ENCODE measurements around the gene PREPL. TPM values are rescaled to one million over a fixed set of nuclear protein-coding genes. Genes with fewer than 3 reads are reported as not detected.

PREPL gene
- total RNA-seq, 4 donors from 2014 or later = 21.5 to 47.4 (median 28.2) TPM

DNA sequence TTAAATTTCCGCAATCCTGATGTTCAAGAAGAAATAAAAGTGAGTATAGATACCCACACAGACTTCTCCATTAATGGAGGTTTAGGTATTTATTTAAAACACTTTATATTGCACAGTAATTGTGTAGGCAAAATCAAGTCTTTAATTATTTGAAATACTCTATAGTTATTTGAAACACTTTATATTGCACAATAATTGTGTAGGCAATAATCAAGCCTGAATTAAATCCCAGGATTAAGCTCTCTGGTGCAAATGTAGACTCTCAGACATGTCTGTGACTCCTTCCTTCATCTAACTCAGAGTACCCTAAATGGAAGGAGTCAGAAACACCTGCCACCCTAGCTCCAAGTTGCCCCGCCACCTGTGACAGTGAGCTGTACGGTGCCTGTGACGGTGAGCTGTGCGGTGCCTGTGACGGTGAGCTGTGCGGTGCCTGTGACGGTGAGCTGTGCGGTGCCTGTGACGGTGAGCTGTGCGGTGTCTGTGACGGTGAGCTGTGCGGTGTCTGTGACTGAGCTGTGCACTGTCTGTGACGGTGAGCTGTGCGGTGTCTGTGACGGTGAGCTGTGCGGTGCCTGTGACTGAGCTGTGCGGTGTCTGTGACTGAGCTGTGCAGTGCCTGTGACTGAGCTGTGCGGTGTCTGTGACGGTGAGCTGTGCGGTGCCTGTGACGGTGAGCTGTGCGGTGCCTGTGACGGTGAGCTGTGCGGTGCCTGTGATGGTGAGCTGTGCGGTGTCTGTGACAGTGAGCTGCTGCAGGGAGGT is 75.0 kb downstream of the PREPL start:
- TF ChIP-seq, protein P1, sequence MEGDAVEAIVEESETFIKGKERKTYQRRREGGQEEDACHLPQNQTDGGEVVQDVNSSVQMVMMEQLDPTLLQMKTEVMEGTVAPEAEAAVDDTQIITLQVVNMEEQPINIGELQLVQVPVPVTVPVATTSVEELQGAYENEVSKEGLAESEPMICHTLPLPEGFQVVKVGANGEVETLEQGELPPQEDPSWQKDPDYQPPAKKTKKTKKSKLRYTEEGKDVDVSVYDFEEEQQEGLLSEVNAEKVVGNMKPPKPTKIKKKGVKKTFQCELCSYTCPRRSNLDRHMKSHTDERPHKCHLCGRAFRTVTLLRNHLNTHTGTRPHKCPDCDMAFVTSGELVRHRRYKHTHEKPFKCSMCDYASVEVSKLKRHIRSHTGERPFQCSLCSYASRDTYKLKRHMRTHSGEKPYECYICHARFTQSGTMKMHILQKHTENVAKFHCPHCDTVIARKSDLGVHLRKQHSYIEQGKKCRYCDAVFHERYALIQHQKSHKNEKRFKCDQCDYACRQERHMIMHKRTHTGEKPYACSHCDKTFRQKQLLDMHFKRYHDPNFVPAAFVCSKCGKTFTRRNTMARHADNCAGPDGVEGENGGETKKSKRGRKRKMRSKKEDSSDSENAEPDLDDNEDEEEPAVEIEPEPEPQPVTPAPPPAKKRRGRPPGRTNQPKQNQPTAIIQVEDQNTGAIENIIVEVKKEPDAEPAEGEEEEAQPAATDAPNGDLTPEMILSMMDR (IDR thresholded peaks at IDR 0.05; ENCODE audit: low read depth) = no peak

DNA sequence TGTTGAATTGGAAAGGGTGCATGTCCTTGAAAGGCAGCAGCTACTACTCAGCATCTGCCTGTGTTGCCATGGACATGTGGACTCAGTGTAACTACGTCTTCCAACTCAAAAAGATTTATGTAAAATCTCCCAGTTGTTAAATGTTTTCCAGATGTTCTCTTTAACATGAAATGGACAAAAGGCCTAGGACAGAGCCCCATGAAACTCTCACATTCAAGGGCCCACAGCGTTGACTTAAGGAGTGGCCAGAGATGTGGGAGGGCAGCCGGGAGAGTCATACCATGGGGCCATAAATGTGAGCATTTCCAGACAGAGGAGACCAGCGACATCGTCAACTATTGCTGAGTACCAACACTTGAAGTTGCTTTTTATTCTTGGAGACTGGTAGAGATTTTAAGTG is 76.1 kb downstream of the PREPL start:
- TF ChIP-seq, protein P1 (IDR thresholded peaks at IDR 0.05; ENCODE audit: low read depth) = no peak

DNA sequence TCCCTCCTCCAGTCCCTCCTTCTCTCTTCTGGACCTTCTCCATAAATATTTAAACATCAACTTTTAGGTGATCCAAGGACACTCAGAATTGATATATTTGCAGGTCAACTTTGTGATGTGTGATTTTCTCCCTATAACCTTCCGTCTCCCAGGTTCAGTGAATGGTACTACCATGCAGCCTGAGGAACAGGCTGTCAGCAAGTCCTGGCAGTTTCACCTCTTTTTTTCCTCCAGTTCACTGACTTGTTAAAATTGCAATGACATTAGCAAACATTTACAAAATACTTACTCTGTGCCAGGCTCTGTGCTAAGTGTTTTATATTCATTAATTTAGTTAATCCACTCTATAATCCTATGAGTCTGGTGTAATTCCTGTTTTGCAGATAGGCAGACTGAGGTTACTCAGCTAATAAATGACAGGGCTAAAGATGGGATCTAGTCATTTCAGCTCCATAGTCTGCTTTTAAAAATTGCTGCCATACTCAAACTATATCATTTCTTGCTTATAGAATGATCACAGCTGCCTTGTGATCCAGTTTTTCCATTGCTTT is 78.1 kb downstream of the PREPL start:
- TF ChIP-seq, protein P1 (IDR thresholded peaks at IDR 0.05; ENCODE audit: low read depth) = no peak

DNA sequence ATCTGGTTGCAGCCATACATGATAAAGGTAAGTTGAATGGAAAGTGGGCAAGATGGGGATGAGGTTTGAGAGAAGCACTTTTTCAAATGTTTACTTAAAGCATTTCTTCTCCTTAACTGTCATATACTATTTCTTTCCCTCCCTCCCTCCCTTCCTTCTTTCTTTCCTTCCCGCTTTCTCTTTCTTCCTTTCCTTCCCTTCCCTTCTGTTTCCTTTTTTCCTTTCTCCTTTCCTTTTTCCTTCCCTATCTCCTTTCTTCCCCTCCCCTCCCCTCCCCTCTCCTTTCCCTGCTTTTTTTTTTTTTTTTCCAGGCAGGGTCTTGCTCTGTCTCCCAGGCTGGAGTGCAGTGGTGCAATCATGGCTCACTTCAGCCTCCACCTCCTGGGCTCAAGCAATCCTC is 80.4 kb downstream of the PREPL start:
- TF ChIP-seq, protein P1 (IDR thresholded peaks at IDR 0.05; ENCODE audit: low read depth) = no peak

DNA sequence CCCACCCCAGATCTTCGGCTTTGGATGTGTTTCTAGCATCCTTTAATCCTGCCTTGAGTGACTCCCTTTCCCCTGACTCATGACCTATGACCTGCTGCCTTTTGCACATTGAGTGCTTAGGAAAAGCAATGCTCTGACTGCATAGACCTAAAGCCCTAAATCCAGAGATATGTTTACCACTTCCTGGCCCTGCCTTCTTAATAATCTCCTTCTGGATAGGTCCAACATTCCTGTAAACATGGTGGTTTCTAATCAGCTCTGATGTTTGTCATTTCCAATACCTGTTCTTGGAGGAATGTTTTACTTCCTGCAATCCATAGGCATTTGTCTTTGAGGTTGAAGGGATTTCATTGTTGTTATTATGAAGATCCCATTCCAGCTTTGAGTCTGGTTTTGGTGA is 83.8 kb downstream of the PREPL start:
- TF ChIP-seq, protein P1 (IDR thresholded peaks at IDR 0.05; ENCODE audit: low read depth) = no peak

DNA sequence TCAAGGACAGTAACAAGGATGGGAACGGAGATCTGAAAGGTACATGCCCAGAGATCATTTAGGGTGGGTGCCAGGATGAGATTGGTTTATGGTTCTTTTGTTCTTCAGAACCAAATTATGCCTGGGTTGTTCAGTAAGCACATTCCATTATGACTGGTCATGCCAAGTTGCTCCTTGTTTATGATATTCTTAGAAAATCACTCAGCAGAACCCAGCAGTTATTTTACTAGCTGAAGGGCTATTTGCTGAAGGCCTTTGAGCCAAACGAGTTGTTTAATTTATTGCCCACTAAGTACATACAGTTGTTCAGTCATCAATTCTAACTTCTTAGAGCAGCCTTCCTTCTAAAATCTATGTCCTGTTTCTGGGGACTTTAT is 85.4 kb downstream of the PREPL start:
- TF ChIP-seq, protein P1 (IDR thresholded peaks at IDR 0.05; ENCODE audit: low read depth) = no peak

DNA sequence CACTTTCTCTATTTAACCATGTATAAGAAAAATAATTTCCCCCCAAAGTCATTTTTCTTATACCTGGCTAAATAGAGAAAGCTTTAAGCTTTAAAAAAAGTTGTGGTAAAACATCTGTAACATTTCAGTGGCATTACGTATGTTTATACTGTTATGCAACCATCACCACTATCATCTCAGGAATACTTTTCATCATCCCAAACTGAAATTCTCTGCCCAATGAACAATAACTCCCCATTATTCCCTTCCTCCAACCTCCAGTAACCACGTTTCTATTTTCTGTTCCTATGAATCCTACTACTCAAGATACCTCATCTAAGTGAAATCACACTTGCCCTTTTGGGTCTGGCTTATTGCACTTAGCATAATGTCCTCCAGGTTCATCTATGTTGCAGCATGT is 87.7 kb downstream of the PREPL start:
- TF ChIP-seq, protein P1 (IDR thresholded peaks at IDR 0.05; ENCODE audit: low read depth) = no peak

Data from subcutaneous adipose tissue (tissue), 4 donors.